Osteoblast (primary cell): Measurements from ENCODE around the gene UMPS. TPM values are rescaled to one million over a fixed set of nuclear protein-coding genes. Genes with fewer than 3 reads are reported as not detected.

ENCODE experiments used
- DNase-seq: peaks from one replicate; pipeline ENCODE4 v3.0.0; 2011; ENCODE audit warnings: low spot score, mixed read lengths; ENCODE audit not compliant: insufficient read length; ENCODE audit errors: missing footprints
- H2AFZ ChIP-seq: 2 replicates; pipeline ENCODE4 v1.6.0; 2011; ENCODE audit warnings: mild to moderate bottlenecking, low read length
- H3K27ac ChIP-seq: 2 replicates; pipeline ENCODE4 v1.5.1; 2011; ENCODE audit warnings: mild to moderate bottlenecking, low read depth, low read length, moderate library complexity
- H3K27me3 ChIP-seq: 2 replicates; pipeline ENCODE4 v1.6.0; 2012; ENCODE audit warnings: mild to moderate bottlenecking, control low read depth, inconsistent platforms, low read length, moderate library complexity; ENCODE audit not compliant: insufficient read depth
- H3K36me3 ChIP-seq: 2 replicates; pipeline ENCODE4 v1.5.1; 2011; ENCODE audit warnings: mild to moderate bottlenecking, low read length, control low read depth, moderate library complexity; ENCODE audit not compliant: insufficient read depth
- H3K4me1 ChIP-seq: 2 replicates; pipeline ENCODE4 v1.5.1; 2011; ENCODE audit warnings: mild to moderate bottlenecking, low read length, control low read depth, moderate library complexity; ENCODE audit not compliant: insufficient read depth
- H3K4me2 ChIP-seq: 2 replicates; pipeline ENCODE4 v1.6.0; 2011; ENCODE audit warnings: mild to moderate bottlenecking, low read length; ENCODE audit not compliant: insufficient read depth
- H3K4me3 ChIP-seq: fragments of 200-600 bp; sonication (generic); 3 replicates; pipeline ENCODE4 v1.5.1; 2012; ENCODE audit warnings: mild to moderate bottlenecking, low read length, inconsistent platforms; ENCODE audit not compliant: insufficient read depth
- H3K79me2 ChIP-seq: 2 replicates; pipeline ENCODE4 v1.6.0; 2012; ENCODE audit warnings: mild to moderate bottlenecking, low read length, control low read depth, inconsistent platforms; ENCODE audit not compliant: insufficient read depth
- H3K9me3 ChIP-seq: 2 replicates; pipeline ENCODE4 v1.5.1; 2011; ENCODE audit warnings: low read depth, low read length, control low read depth
- H4K20me1 ChIP-seq: 2 replicates; pipeline ENCODE4 v1.6.0; 2012; ENCODE audit warnings: mild to moderate bottlenecking, low read length, control low read depth; ENCODE audit not compliant: insufficient read depth
- CTCF ChIP-seq: IDR thresholded peaks from 2 replicates; pipeline ENCODE4 v1.5.1; 2011; ENCODE audit warnings: mild to moderate bottlenecking, low read depth, low read length, moderate library complexity; ENCODE audit errors: extremely low read depth
- total RNA-seq: library from RNA; depleted of rRNA; stranded (reverse); fragments of >200 nt; gene quantifications from 2 replicates; pipeline ENCODE4 v1.2.3, GENCODE V29; 2012

Gene UMPS
- total RNA-seq, 1 donor, result 19.5 TPM

GRCh38 chr3:124791142-124791541 is 60.9 kb downstream of the UMPS start:
- Histone ChIP-seq H3K27ac (peak overlapping the region; percentile 95), H3K79me2 (peaks cover 36% of the 10 kb centered on the region), H3K4me1 (peaks cover 52% of the 10 kb centered on the region), H3K4me2 (peak overlapping the region; percentile 62), H3K4me3 (peak overlapping the region; percentile 12), H3K36me3 (peaks cover 15% of the 10 kb centered on the region), H2AFZ (no peak overlapping the region), H3K9me3 (no peaks in the 10 kb centered on the region), H4K20me1 (no peaks in the 10 kb centered on the region), H3K27me3 (no peaks in the 10 kb centered on the region)
- DNase-seq, result peak; percentile 46
- no peak for TF ChIP-seq CTCF

- no peak overlapping the region for H2AFZ ChIP-seq
- peak; percentile 92 for DNase-seq
- H3K4me2 ChIP-seq, result peak overlapping the region; percentile 62
- TF ChIP-seq CTCF, result no peak
- no peaks in the 10 kb centered on the region for H3K27me3 ChIP-seq
- H3K27ac ChIP-seq, result peak overlapping the region; percentile 95
- H3K4me3 ChIP-seq, result peak overlapping the region; percentile 12
- H3K9me3 ChIP-seq, result no peaks in the 10 kb centered on the region
- peaks cover 20% of the 10 kb centered on the region for H3K36me3 ChIP-seq
- peaks cover 32% of the 10 kb centered on the region for H3K79me2 ChIP-seq
- H4K20me1 ChIP-seq, result no peaks in the 10 kb centered on the region
- H3K4me1 ChIP-seq, result peaks cover 47% of the 10 kb centered on the region
These were observed 61.4 kb downstream of the UMPS start for GRCh38 chr3:124791639-124792151.

GRCh38 chr3:124792341-124793040 is 62.2 kb downstream of the UMPS start:
- H3K4me2 ChIP-seq, result peak overlapping the region; percentile 62
- TF ChIP-seq CTCF, result no peak
- no peak overlapping the region for H2AFZ ChIP-seq
- H3K27ac ChIP-seq, result peak overlapping the region; percentile 95
- no peaks in the 10 kb centered on the region for H3K27me3 ChIP-seq
- H4K20me1 ChIP-seq, result no peaks in the 10 kb centered on the region
- H3K4me3 ChIP-seq, result no peak overlapping the region
- H3K4me1 ChIP-seq, result peaks cover 39% of the 10 kb centered on the region
- peaks cover 25% of the 10 kb centered on the region for H3K79me2 ChIP-seq
- peak; percentile 34 for DNase-seq
- H3K36me3 ChIP-seq, result peaks cover 20% of the 10 kb centered on the region
- no peaks in the 10 kb centered on the region for H3K9me3 ChIP-seq

GRCh38 chr3:124793054-124793739 is 62.9 kb downstream of the UMPS start:
- TF ChIP-seq CTCF, result no peak
- peaks cover 19% of the 10 kb centered on the region for H3K79me2 ChIP-seq
- peak; percentile 87 for DNase-seq
- no peak overlapping the region for H3K4me2 ChIP-seq
- no peak overlapping the region for H2AFZ ChIP-seq
- no peaks in the 10 kb centered on the region for H3K27me3 ChIP-seq
- H3K27ac ChIP-seq, result peak overlapping the region; percentile 95
- H3K36me3 ChIP-seq, result peaks cover 20% of the 10 kb centered on the region
- no peak overlapping the region for H3K4me3 ChIP-seq
- peaks cover 36% of the 10 kb centered on the region for H3K4me1 ChIP-seq
- H3K9me3 ChIP-seq, result no peaks in the 10 kb centered on the region
- H4K20me1 ChIP-seq, result no peaks in the 10 kb centered on the region
